GM12801 (cell line): ENCODE data around the gene BCAR1.

Experiments used
- TF ChIP-seq, protein P1 (sequence below): IDR thresholded peaks from one replicate; pipeline ENCODE4 v1.5.1; 2011; ENCODE audit warnings: control low read depth; ENCODE audit not compliant: insufficient read length; ENCODE audit errors: extremely low read depth

Gene BCAR1

DNA sequence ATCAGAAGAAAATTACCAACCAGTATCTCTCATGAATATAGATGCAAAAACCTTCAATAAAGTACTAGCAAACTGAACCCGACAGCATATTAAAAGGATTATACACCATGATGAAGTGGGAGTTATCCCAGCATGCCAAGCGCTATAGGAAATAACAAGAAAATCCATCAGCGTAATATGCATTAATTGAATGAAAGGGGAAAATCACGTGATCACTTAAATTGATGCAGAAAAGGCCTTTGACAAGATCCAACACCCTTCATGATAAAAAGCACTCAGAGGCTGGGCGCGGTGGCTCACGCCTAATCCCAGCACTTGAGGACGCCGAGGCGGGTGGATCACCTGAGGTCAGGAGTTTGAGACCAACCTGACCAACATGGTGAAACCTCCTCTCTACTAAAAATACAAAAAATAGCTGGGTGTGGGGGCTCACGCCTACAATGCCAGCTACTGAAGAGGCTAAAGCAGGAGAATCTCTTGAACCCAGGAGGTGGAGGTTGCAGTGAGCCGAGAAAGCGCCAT lies 49.3 kb downstream of the BCAR1 start:
- TF ChIP-seq, protein P1, sequence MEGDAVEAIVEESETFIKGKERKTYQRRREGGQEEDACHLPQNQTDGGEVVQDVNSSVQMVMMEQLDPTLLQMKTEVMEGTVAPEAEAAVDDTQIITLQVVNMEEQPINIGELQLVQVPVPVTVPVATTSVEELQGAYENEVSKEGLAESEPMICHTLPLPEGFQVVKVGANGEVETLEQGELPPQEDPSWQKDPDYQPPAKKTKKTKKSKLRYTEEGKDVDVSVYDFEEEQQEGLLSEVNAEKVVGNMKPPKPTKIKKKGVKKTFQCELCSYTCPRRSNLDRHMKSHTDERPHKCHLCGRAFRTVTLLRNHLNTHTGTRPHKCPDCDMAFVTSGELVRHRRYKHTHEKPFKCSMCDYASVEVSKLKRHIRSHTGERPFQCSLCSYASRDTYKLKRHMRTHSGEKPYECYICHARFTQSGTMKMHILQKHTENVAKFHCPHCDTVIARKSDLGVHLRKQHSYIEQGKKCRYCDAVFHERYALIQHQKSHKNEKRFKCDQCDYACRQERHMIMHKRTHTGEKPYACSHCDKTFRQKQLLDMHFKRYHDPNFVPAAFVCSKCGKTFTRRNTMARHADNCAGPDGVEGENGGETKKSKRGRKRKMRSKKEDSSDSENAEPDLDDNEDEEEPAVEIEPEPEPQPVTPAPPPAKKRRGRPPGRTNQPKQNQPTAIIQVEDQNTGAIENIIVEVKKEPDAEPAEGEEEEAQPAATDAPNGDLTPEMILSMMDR: no peak

DNA sequence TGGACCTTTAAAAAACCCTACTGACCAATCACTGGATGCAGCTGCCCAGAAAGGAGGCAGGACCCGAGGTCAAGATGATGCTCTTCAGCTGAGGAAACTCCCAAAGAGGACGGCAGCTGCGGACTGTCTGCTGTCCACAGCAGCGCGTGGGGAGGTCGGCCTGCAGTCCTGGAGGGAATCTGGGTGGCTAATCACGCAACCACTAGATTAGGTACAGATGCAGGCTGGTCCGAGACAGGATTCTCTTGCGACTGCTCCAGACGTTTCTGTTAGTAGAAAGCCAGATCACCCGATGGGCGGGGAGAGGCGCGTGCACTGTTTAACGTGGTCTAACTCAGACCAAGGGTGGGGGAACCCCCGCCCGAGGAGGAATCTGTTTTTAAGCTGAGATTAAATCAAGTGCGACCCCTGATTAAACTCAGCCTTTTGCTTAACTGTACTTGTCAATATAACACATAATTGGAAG lies 53.3 kb downstream of the BCAR1 start:
- TF ChIP-seq, protein P1: no peak

DNA sequence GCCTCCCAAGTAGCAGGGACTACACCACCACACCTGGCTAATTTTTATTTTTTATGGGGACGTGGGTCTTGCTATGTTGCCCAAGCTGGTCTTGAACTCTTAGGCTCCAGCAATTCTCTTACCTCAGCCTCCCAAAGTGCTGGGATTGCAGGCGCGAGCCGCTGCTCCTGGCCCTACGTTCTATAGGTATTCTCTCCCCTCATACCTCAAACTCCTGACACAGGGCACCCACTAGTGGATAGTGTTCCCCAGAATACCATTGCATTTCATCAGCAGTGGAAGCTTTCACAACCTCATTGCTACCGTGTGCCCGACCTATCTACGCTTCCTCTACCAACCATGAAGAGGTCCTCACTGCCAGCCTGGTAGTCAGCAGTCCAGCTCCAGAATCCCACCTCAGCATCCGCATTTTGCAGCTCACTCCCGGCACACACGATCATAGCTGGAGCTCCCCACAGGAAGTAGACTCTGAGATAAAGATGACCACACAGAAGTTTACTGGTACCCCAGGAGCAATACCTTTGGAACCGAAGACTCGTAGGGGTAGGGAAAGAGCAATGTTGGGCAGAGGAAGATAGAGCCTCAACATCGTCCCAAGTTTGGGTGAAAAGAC lies 53.8 kb downstream of the BCAR1 start:
- TF ChIP-seq, protein P1: no peak

DNA sequence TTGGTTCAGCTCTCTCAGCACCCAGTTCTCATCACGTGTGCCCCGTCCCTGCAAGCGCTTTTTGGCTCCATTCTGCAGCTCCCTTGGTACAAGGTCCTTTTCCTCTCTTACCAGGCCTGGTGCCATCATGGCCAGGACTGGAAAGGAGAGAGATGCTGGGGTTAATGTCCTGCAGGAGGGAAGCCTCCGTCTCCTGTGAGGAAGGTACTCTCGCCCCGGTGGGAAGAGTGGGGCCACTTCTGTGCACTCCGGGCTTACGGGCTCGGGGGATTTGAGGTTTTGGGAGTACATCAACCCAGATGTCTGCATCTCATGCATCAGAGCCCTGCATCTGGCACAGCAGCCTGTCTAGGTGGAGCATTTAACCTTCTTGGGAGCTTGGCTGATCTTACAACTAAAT lies 54.6 kb downstream of the BCAR1 start:
- TF ChIP-seq, protein P1: no peak

DNA sequence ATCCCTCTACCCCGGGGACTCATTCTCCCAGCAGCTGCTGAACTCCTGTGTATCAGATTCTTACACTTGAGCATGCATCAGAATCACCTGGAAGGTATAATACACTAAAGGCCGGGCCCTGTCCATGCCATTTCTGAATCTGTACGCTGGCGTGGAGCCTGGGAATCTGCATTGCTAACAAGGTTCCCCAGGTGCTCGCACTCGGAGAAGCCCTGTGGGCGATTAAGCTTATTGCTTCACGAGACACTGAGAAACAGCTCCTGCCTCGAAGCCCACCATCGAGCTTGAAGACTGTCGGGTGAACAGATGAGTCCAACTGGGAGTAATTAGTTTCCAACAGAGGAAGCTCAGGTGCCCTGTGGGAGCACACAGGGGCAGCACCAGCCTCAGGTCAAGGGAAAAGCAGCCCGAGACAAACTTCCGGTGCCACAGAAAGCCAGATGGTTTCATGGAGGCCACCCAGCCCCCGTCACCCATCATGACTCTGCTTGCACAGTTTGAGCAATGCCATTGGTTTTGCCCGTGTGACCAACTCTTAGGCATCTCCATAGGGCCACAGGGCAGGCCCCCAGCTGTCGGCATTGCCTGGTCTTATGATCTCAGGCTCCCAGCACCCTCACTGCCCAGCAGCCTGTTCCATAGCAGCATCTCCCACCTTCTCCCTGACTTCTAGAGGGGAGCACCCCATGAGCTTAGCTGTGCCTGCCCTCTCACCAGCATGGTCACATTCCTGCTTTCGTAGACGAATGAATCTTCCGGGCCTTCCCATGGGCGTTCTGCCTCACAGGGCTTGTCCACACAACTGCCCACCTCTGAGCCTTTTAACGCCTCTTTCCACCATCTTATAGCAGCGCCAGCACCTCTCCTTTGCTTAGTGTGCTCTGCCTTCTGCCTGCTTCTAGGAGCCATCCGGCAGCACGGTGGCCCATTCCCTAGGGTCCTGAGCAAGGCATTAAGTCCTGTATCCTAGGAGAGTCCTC lies 55.3 kb downstream of the BCAR1 start:
- TF ChIP-seq, protein P1: no peak

DNA sequence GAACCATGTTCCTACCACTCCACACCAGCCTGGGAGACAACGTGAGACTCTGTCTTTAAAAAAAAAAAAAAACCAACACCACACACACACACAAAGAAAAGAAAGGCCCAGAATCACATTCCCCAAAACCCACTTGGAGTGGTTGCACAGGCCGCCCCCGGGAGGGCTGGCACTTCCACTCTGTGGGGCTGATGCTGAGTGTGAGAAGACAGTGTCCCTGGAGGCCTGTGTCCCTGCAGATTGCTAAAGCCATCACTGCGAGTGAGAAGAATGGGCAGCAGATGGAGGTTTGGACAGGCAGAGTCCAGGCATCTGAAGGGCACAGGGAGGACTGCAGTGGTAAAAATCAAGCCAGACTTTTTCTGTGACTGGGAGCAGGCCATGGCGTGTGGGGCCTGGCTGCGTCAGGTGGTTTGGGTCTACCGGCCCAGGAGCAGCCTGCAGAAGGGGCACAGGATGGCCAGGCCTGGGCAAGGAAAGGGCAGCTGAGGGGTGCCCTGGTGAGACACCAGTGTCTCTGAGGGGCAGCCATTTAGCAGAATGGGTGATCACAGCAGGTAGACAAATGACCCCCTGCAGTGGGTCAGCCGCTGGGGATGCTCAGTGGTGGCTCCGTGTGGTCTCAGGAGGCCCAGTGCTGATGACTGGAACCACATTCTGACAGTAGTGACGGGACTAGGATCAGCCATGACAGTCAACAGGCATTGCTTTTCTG lies 57.5 kb downstream of the BCAR1 start:
- TF ChIP-seq, protein P1: no peak

DNA sequence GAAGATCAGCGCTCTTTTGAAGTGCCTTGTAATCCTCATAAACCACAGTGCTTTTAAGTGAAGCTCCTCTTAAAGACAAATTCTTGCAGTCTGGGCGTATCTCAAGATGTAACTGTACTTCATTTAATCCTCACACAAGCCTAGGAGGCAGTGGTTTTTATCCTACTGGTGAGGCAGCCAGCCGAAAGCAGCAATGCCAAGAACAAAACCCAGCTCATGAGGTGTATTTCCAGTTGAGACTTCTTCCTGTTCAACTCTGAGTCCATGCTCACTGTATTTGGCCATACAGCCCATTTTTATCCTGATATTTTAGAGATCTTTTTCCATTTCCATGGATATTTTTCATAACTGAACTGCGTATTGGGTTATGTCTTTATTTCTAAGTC lies 58.2 kb downstream of the BCAR1 start:
- TF ChIP-seq, protein P1: no peak
